BJ (cell line): ENCODE data around the gene PRDM16. TPM values are rescaled to one million over a fixed set of nuclear protein-coding genes. Genes with fewer than 3 reads are reported as not detected.
"Not testable (repeated sequence)": the region's sequence is repeated elsewhere in the genome, so short reads cannot be mapped to it uniquely, and the experiment has no call there.

Experiments used
- CTCF ChIA-PET: fragments of 350-600 bp; formaldehyde crosslinking; extraction: SDS; loops from one replicate; lab custom pipeline; 2021; ENCODE audit warnings: antibody characterized with exemption, inconsistent platforms; lab: Yijun Ruan, JAX
- POLR2A ChIA-PET: fragments of 300-600 bp; sonication (Branson Sonifier 250); formaldehyde crosslinking; extraction: SDS; loops from one replicate; lab custom pipeline; 2021; ENCODE audit warnings: antibody characterized with exemption; lab: Charles Lee
- DNase-seq: peaks from one replicate; pipeline ENCODE4 v3.0.0-alpha.2; 2011; ENCODE audit warnings: low read depth
- H3K27me3 ChIP-seq: 2 replicates; pipeline ENCODE4 v1.6.0; 2011; ENCODE audit warnings: low read length; ENCODE audit not compliant: control insufficient read depth, insufficient read depth
- H3K36me3 ChIP-seq: 2 replicates; pipeline ENCODE4 v1.5.1; 2011; ENCODE audit warnings: low read length; ENCODE audit not compliant: control insufficient read depth, insufficient read depth
- H3K4me3 ChIP-seq: 2 replicates; pipeline ENCODE4 v1.5.1; 2011; ENCODE audit warnings: low read depth, mild to moderate bottlenecking, control low read depth, low read length
- polyA plus RNA-seq: library from polyadenylated mRNA; depleted of rRNA; stranded (reverse); fragments of >200 nt; gene quantifications from 2 replicates; pipeline ENCODE4 v1.2.3, GENCODE V29; 2011
- TF ChIP-seq, protein P1 (sequence below): IDR thresholded peaks from 2 replicates; pipeline ENCODE4 v1.5.1; 2011; ENCODE audit warnings: low read depth, mild to moderate bottlenecking, control low read depth, inconsistent platforms, low read length, moderate library complexity; ENCODE audit not compliant: insufficient read depth

PRDM16 gene
- polyA plus RNA-seq, 1 experiment = 0.02 TPM

DNA sequence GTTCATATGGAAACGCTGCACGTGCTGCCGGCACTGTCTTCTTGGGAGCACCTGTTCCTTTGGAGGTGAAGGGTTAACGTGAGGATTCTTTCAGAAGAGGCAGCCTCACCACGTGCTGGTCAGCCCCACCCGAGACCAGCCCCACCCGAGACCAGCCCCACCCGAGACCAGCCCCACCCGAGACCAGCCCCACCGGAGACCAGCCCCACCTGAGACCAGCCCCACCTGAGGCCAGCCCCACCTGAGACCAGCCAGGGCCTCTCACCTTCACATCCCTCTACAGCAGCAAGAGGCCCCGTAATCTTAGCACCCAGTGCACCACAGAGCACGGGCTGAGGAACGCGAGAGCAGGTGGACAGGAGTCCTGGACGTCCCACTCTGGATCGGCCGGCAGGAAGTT is 18.0 kb downstream of the PRDM16 start:
- H3K27me3 ChIP-seq = no peaks in the 10 kb centered on the region
- TF ChIP-seq, protein P1, sequence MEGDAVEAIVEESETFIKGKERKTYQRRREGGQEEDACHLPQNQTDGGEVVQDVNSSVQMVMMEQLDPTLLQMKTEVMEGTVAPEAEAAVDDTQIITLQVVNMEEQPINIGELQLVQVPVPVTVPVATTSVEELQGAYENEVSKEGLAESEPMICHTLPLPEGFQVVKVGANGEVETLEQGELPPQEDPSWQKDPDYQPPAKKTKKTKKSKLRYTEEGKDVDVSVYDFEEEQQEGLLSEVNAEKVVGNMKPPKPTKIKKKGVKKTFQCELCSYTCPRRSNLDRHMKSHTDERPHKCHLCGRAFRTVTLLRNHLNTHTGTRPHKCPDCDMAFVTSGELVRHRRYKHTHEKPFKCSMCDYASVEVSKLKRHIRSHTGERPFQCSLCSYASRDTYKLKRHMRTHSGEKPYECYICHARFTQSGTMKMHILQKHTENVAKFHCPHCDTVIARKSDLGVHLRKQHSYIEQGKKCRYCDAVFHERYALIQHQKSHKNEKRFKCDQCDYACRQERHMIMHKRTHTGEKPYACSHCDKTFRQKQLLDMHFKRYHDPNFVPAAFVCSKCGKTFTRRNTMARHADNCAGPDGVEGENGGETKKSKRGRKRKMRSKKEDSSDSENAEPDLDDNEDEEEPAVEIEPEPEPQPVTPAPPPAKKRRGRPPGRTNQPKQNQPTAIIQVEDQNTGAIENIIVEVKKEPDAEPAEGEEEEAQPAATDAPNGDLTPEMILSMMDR = no peak
- ChIA-PET POLR2A (no interaction called here), CTCF (no interaction called here)
- H3K4me3 ChIP-seq = no peak overlapping the region
- H3K36me3 ChIP-seq = no peaks in the 10 kb centered on the region
- DNase-seq = no peak

DNA sequence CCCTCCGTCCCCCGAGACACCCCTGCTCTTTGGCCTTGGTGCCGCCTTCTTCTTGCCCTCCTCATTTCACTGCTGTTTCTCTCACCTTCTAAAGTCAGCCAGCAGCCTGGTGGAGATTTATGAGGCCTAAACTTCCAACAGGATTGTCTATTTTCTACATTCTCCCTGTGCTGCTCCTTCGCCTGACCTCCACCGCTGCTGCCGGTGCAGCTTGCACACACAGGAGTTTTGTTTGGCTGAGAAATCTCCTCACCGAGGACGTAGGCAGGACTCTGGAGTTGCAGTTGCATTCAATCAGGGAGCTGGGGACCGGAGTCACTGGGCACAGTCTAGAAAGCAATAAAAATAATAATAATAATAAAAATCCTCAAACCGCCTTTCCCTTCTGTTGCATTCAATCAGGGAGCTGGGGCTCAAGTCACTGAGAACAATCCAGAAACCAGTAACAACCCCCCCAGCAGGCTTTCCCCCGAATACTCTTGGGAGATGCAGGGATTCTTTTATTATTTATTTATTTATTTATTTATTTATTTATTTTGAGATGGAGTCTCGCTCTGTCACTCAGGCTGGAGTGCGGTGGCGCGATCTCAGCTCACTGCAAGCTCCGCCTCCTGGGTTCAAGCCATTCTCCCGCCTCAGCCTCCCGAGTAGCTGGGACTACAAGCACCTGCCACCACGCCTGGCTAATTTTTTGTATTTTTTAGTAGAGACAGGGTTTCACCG is 19.1 kb downstream of the PRDM16 start:
- H3K27me3 ChIP-seq, H3K36me3 ChIP-seq, DNase-seq, POLR2A ChIA-PET, CTCF ChIA-PET, H3K4me3 ChIP-seq: not testable (repeated sequence)

DNA sequence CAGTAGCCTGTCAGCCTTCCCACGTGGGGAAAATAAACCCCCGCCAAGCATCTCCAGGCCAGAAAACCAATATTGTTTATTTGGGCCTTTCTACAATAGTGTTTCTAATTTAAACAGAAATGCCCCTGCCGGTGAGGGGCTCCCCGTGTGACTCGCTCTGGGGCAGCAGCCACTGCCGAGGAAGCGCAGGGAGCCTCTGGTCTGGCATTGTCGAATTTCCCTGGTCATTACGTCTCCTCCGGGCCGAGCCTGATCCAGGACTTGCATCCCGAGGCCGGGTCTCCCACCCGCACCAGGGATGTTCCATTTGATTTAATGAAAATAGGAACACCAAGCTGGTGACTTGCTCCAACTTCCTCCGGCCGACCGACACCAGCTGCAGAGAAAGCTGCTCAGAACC is 20.5 kb downstream of the PRDM16 start:
- no peak for DNase-seq
- POLR2A ChIA-PET = no interaction called here
- TF ChIP-seq, protein P1 = no peak
- CTCF ChIA-PET = no interaction called here
- H3K27me3 ChIP-seq = no peaks in the 10 kb centered on the region
- H3K4me3 ChIP-seq = no peak overlapping the region
- H3K36me3 ChIP-seq = no peaks in the 10 kb centered on the region

DNA sequence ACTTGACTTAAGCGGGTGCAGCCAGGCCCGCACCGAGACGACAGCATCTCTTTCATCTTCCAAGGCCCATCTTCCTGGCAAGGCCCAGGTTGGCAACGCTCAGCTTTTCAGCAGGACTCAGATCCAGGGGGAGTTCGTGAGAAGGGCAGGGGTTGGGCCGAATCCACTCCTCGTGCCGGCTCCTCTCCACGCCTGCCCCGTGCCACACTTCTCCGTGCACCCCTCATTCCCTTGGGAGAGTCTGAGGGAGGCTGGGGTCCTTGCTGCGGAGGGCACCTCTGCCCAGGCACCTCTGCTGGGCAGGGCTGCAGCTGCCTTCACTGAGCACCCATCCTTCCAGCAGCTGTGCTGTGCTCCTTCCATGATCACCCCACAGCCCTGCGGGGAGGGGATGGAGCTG is 22.3 kb downstream of the PRDM16 start:
- no peak for DNase-seq
- Histone ChIP-seq H3K36me3 (no peaks in the 10 kb centered on the region), H3K27me3 (no peaks in the 10 kb centered on the region), H3K4me3 (no peak overlapping the region)
- TF ChIP-seq, protein P1 = no peak
- ChIA-PET POLR2A (no interaction called here), CTCF (no interaction called here)

DNA sequence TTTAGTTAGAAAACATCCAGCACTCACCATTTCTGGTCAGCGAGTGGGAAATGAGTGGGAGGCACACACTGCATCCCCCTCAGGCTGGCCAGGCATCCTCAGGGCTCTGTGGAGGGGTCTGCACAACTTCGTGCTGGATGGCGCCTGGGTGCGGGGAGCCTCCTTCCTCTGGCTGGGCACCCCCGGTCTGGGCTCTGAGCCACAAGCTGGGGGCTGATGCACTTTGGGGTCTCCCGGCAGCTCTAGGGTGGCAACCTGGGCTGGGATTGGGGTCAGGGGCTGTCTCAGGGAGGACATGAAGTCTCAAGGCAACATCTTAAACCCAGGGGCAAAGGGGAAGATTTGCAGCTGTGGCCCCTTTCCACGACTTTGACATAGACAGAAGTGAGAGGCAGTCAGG is 23.5 kb downstream of the PRDM16 start:
- POLR2A ChIA-PET = no interaction called here
- TF ChIP-seq, protein P1 = no peak

More for the DNA sequence above, 23.5 kb downstream of the PRDM16 start:
- Histone ChIP-seq H3K4me3 (no peak overlapping the region), H3K27me3 (no peaks in the 10 kb centered on the region), H3K36me3 (no peaks in the 10 kb centered on the region)
- DNase-seq = no peak
- CTCF ChIA-PET = no interaction called here
